ENCODE data around the gene TMEM62. TPM values are rescaled to one million over a fixed set of nuclear protein-coding genes. Genes with fewer than 3 reads are reported as not detected.
A peak's percentile ranks its signal among the peaks of the same experiment; 100 is the strongest.

TMEM62 gene
- polyA plus RNA-seq, 1 donor from 2014 or later, result 8.7 TPM

- Histone ChIP-seq H3K4me3 (ENCODE audit: low read length) (peak overlapping the region; percentile 80), H3F3A (ENCODE audit: insufficient read depth, low read length, poor library complexity, severe bottlenecking) (no peaks in the 10 kb centered on the region), H3K9me3 (ENCODE audit: low read length) (no peaks in the 10 kb centered on the region), H3K27ac (ENCODE audit: low read length) (peak overlapping the region; percentile 75), H3K9me2 (ENCODE audit: insufficient read depth, low read length) (no peaks in the 10 kb centered on the region), H3K4me2 (ENCODE audit: low read length) (peak overlapping the region; percentile 87), H3K27me3 (ENCODE audit: insufficient read depth, low read depth, low read length) (no peaks in the 10 kb centered on the region), H3K36me3 (ENCODE audit: insufficient read depth, low read length) (no peaks in the 10 kb centered on the region), H3K79me2 (replicated peaks; ENCODE audit: insufficient read depth, low read length) (peaks cover 16% of the 10 kb centered on the region), H2AFZ (ENCODE audit: low read depth, low read length) (peak overlapping the region; percentile 99), H3K9ac (ENCODE audit: low read length) (peak overlapping the region; percentile 91), H4K20me1 (ENCODE audit: insufficient read depth) (no peaks in the 10 kb centered on the region)
- peak; percentile 20 for TF ChIP-seq TAF1 (IDR thresholded peaks at IDR 0.05; ENCODE audit: low read depth)
- TF ChIP-seq EP300 (conservative IDR thresholded peaks at IDR 0.05; ENCODE audit: poor library complexity, severe bottlenecking), result no peak
These were observed 51.2 kb downstream of the TMEM62 start for GRCh38 chr15:43184407-43185124.

DNA sequence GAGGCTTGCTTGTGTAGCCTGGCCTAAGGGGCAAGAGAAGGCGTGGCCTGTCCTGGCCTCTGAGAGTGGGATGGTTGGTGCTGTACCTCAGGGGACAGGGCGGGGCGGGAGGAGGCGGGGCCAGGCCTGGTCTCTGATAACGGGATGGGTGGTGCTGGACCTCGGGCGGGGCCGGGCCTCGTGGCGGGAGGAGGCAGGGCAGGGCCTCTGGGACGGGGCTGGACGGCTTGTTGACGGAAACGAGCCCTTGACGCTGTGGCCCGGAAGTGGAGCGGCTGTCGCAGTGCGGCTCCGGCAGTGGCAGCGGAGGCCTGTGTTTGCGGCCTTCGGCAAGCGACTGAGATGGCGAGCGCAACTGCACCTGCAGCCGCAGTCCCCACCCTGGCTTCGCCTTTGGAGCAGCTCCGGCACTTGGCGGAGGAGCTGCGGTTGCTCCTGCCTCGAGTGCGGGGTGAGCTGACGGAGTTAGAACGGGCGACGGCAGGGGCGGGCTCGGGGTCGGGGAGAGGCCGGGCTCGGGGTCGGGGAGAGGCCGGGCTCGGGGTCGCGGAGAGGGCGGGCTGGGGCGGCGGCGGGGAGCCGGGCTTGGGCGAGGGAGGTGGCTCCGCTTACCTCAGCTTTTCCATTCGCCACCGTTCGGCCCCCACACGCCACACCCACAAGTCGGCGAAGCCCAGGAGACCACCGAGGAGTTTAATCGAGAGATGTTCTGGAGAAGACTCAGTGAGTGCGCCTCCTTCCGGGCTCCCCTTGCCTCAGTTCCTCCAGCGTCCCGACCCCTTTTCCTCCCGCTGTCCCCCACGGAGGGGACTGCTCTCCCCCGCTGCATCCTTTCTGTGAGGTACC, 52.0 kb downstream of the TMEM62 start, which contains the start of gene CCNDBP1:
TSS of gene CCNDBP1 (plus strand) at position 247 of the 846 bp plus-strand sequence. CDS start at position 343, 96 bp downstream.
- TF ChIP-seq CTCF (IDR thresholded peaks at IDR 0.05; ENCODE audit: poor library complexity, severe bottlenecking), result peak; percentile 75
- TF ChIP-seq, protein P1, sequence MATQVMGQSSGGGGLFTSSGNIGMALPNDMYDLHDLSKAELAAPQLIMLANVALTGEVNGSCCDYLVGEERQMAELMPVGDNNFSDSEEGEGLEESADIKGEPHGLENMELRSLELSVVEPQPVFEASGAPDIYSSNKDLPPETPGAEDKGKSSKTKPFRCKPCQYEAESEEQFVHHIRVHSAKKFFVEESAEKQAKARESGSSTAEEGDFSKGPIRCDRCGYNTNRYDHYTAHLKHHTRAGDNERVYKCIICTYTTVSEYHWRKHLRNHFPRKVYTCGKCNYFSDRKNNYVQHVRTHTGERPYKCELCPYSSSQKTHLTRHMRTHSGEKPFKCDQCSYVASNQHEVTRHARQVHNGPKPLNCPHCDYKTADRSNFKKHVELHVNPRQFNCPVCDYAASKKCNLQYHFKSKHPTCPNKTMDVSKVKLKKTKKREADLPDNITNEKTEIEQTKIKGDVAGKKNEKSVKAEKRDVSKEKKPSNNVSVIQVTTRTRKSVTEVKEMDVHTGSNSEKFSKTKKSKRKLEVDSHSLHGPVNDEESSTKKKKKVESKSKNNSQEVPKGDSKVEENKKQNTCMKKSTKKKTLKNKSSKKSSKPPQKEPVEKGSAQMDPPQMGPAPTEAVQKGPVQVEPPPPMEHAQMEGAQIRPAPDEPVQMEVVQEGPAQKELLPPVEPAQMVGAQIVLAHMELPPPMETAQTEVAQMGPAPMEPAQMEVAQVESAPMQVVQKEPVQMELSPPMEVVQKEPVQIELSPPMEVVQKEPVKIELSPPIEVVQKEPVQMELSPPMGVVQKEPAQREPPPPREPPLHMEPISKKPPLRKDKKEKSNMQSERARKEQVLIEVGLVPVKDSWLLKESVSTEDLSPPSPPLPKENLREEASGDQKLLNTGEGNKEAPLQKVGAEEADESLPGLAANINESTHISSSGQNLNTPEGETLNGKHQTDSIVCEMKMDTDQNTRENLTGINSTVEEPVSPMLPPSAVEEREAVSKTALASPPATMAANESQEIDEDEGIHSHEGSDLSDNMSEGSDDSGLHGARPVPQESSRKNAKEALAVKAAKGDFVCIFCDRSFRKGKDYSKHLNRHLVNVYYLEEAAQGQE (IDR thresholded peaks at IDR 0.05; ENCODE audit: borderline replicate concordance), result peak; percentile 64
- no peak for TF ChIP-seq EP300 (conservative IDR thresholded peaks at IDR 0.05; ENCODE audit: poor library complexity, severe bottlenecking)
- peak; percentile 58 for TF ChIP-seq RAD21 (conservative IDR thresholded peaks at IDR 0.05)
- TF ChIP-seq TAF1 (IDR thresholded peaks at IDR 0.05; ENCODE audit: low read depth), result peak; percentile 36
- TF ChIP-seq EZH2 (IDR thresholded peaks at IDR 0.05; ENCODE audit: borderline replicate concordance, insufficient read depth, low read length, poor library complexity, severe bottlenecking), result no peak
- TF ChIP-seq SMC3 (conservative IDR thresholded peaks at IDR 0.05; ENCODE audit: poor library complexity), result peak; percentile 69
- peak; percentile 58 for TF ChIP-seq POLR2AphosphoS5 (IDR thresholded peaks at IDR 0.05)
- peak; percentile 48 for TF ChIP-seq MXI1 (conservative IDR thresholded peaks at IDR 0.05; ENCODE audit: poor library complexity, severe bottlenecking)
- H3K9ac ChIP-seq (ENCODE audit: low read length), result peak within 1 kb of the TSS; percentile 91

More for the DNA sequence above, 52.0 kb downstream of the TMEM62 start, which contains the start of gene CCNDBP1:
- peaks cover 16% of the 10 kb centered on the region for H3K79me2 ChIP-seq (replicated peaks; ENCODE audit: insufficient read depth, low read length)
- H3K27me3 ChIP-seq (ENCODE audit: insufficient read depth, low read depth, low read length), result no peaks in the 10 kb centered on the region
- no peaks in the 10 kb centered on the region for H3K9me2 ChIP-seq (ENCODE audit: insufficient read depth, low read length)
- H3K9me3 ChIP-seq (ENCODE audit: low read length), result no peaks in the 10 kb centered on the region
- H3K4me3 ChIP-seq (ENCODE audit: low read length), result peak within 1 kb of the TSS; percentile 80
- H3K4me2 ChIP-seq (ENCODE audit: low read length), result peak within 1 kb of the TSS; percentile 89
- H3K36me3 ChIP-seq (ENCODE audit: insufficient read depth, low read length), result no peaks in the 10 kb centered on the region
- H4K20me1 ChIP-seq (ENCODE audit: insufficient read depth), result no peaks in the 10 kb centered on the region
- H3K27ac ChIP-seq (ENCODE audit: low read length), result peak within 1 kb of the TSS; percentile 75
- H2AFZ ChIP-seq (ENCODE audit: low read depth, low read length), result peak within 1 kb of the TSS; percentile 99
- H3F3A ChIP-seq (ENCODE audit: insufficient read depth, low read length, poor library complexity, severe bottlenecking), result no peaks in the 10 kb centered on the region
